K562 (cell line): Measurements from ENCODE around the gene TMOD3. TPM values are rescaled to one million over a fixed set of nuclear protein-coding genes. Genes with fewer than 3 reads are reported as not detected.
A peak's percentile ranks its signal among the peaks of the same experiment; 100 is the strongest.

Experiments
- ATF1 ChIP-seq, 2 experiments: fragments of 450-650 bp in 1 of 2; IDR thresholded peaks; 2 replicates each; pipeline ENCODE4 v1.6.1; 2016; ENCODE audit warnings: missing compliant biosample characterization in 1 of 2, missing genetic modification characterization in 1 of 2
- CHD1 ChIP-seq: fragments of 200-600 bp; sonication (generic); IDR thresholded peaks from one replicate; pipeline ENCODE4 v1.6.1; 2012; ENCODE audit warnings: mild to moderate bottlenecking, moderate library complexity, low read length, inconsistent platforms
- SOX6 ChIP-seq: fragments of 450-650 bp; IDR thresholded peaks from 2 replicates; pipeline ENCODE4 v1.6.1; 2014; ENCODE audit warnings: mild to moderate bottlenecking
- TEAD4 ChIP-seq, 2 experiments: sonication (generic) in 1 of 2; formaldehyde crosslinking in 1 of 2; IDR thresholded peaks; 2 replicates each; pipeline versions ENCODE4 v1.6.1 to v1.8.0; 2012 to 2022; ENCODE audit warnings: borderline replicate concordance in 1 of 2, inconsistent platforms in 1 of 2, low read length in 1 of 2, mild to moderate bottlenecking in 1 of 2, missing genetic modification reagents in 1 of 2
- polyA plus RNA-seq, 8 experiments: library from polyadenylated mRNA; depleted of rRNA in 4 of 8; stranded (reverse) in 5 of 8; unstranded in 3 of 8; fragments of >200 nt; fragmentation: Nextera tagmentation in 2 of 8; fragmentation: Illumina TruSeq in 1 of 8; extraction: Ambion mirVana in 2 of 8; extraction: Trizol in 1 of 8; gene quantifications; 2 replicates each; pipeline versions ENCODE4 v1.2.1 to v1.2.3, GENCODE V29; 2011 to 2014; ENCODE audit warnings: inconsistent platforms in 1 of 8, missing spikeins in 1 of 8
- total RNA-seq, 7 experiments: library from RNA; depleted of rRNA in 6 of 7; stranded (reverse); fragments of >200 nt in 6 of 7; fragmentation: Illumina TruSeq in 2 of 7; extraction: Trizol in 2 of 7; gene quantifications; 2 replicates each; pipeline versions ENCODE4 v1.2.1 to v1.2.3, GENCODE V29; 2011 to 2021; ENCODE audit warnings: low replicate concordance in 1 of 7
- TF ChIP-seq, protein P1 (sequence below), 2 experiments: fragments of 450-650 bp; IDR thresholded peaks; 2 replicates each; pipeline ENCODE4 v1.6.1; 2016; ENCODE audit warnings: mild to moderate bottlenecking in 2 of 2, borderline replicate concordance in 1 of 2, low read depth in 1 of 2, moderate library complexity in 1 of 2
- TF ChIP-seq, protein P2 (sequence below): sonication (generic); IDR thresholded peaks from 2 replicates; pipeline ENCODE4 v1.6.1; 2016

The TMOD3 gene
- total and polyA plus RNA-seq, 9 of the 15 experiments (the other 6 are each of a cell fraction or from before 2014, with no cell fraction given), result 6.8 to 45.0 (median 30.9) TPM

DNA sequence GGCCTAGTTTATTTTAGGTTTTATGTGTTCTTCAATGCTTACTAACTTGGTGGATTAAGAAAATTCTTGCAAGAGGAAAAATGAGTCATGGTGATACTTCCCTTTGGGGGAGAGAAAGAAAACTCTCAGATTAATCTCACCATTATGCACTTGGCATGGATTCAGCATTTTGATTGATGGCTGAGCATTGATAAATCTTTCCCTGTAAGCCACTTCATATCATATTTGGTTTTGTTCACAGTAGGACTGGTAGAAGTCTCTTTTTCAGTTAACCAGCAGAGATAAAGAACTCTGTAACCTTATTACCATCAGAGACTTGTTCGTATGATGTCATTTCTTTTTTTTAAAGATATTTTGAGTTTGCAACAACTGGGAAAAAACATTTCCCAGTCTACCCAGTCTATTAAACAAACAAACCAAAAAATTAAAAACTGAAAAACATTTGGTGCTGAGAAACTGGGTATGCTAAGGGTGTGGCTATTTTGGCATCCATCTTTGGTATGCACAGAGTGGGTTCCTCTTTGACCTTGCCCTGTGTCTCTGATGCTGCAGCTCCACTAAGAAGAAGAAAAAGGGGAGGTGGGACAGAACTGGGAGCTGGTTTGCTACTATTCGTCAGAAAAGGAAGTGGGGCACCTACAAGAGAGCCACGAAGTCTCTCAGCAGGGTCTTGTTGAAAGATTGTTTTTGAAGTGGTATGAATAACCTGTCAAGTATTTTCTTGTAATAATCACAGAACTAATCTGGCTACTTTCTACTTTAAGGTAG lies 17.2 kb downstream of the TMOD3 start (continued):
- TF ChIP-seq, protein P1, sequence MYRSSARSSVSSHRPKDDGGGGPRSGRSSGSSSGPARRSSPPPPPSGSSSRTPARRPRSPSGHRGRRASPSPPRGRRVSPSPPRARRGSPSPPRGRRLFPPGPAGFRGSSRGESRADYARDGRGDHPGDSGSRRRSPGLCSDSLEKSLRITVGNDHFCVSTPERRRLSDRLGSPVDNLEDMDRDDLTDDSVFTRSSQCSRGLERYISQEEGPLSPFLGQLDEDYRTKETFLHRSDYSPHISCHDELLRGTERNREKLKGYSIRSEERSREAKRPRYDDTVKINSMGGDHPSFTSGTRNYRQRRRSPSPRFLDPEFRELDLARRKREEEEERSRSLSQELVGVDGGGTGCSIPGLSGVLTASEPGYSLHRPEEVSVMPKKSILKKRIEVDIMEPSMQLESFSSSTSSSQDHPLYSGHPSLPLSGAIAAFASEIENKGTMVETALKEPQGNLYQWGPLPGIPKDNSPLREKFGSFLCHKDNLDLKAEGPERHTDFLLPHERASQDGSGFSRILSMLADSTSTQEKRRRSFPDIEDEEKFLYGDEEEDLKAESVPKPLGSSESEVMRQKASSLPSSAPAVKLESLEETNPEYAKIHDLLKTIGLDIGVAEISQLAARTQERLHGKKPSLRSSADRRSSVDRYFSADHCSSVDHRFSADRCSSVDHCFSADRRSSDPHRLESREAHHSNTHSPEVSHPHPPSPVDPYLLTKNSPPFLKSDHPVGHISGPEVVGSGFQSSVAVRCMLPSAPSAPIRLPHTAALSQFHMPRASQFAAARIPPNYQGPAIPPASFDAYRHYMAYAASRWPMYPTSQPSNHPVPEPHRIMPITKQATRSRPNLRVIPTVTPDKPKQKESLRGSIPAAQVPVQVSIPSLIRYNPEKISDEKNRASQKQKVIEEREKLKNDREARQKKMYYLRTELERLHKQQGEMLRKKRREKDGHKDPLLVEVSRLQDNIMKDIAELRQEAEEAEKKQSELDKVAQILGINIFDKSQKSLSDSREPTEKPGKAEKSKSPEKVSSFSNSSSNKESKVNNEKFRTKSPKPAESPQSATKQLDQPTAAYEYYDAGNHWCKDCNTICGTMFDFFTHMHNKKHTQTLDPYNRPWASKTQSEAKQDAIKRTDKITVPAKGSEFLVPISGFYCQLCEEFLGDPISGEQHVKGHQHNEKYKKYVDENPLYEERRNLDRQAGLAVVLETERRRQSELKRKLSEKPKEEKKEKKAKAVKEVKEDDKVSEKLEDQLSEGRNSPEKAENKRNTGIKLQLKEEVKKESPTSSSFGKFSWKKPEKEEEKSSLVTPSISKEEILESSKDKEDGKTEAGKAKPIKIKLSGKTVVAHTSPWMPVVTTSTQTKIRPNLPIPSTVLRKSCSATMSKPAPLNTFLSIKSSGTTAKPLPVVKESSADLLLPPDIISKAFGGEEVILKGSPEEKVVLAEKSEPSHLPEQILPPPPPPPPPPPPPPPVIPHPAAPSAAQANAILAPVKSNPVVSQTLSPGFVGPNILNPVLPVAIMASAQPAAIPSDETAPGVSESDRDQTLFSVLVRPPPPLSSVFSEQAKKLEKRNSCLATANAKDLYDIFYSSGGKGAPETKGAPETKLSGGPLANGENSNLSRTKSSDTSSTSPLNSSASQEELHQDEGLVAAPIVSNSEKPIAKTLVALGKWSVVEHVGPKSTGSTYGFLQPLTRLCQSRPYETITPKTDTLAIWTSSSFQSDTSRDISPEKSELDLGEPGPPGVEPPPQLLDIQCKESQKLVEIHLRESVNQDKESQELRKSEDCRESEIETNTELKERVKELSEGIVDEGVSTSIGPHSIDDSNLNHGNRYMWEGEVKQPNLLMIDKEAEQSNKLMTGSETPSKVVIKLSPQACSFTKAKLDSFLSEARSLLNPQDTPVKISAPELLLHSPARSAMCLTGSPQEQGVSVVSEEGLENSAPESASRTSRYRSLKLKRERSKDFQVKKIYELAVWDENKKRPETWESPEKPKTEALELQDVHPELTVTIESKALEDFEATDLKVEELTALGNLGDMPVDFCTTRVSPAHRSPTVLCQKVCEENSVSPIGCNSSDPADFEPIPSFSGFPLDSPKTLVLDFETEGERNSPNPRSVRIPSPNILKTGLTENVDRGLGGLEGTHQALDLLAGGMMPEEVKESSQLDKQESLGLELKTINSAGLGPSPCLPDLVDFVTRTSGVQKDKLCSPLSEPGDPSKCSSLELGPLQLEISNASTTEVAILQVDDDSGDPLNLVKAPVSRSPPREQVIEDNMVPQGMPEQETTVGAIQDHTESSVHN (IDR thresholded peaks at IDR 0.05; ENCODE audit: borderline replicate concordance in 1 of 2, low read depth in 1 of 2), result no peak; a peak in 1 of 4 replicates
- no peak for TF ChIP-seq ATF1 (CRISPR knock-in tag; IDR thresholded peaks at IDR 0.05)
- TF ChIP-seq ATF1 (tag; IDR thresholded peaks at IDR 0.05), result peak; percentile 56
- peak; percentile 48; the same call in 1 of the 2 replicates for TF ChIP-seq SOX6
- peak; percentile 13; the same call in 1 of the 2 replicates for TF ChIP-seq TEAD4 (IDR thresholded peaks at IDR 0.05; ENCODE audit: low read length)
- TF ChIP-seq TEAD4 (CRISPR knock-in tag; IDR thresholded peaks at IDR 0.05; ENCODE audit: borderline replicate concordance), result no peak
- no peak for TF ChIP-seq CHD1
- TF ChIP-seq, protein P2, sequence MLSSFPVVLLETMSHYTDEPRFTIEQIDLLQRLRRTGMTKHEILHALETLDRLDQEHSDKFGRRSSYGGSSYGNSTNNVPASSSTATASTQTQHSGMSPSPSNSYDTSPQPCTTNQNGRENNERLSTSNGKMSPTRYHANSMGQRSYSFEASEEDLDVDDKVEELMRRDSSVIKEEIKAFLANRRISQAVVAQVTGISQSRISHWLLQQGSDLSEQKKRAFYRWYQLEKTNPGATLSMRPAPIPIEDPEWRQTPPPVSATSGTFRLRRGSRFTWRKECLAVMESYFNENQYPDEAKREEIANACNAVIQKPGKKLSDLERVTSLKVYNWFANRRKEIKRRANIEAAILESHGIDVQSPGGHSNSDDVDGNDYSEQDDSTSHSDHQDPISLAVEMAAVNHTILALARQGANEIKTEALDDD, result peak; percentile 98
